HEK293 (cell line): ENCODE measurements around the gene PHYH.

Experiments
- ZNF423 ChIP-seq: fragments of 450-650 bp; formaldehyde crosslinking; IDR thresholded peaks from 2 replicates; pipeline ENCODE4 v1.5.1; 2016; ENCODE audit warnings: missing biosample characterization, missing genetic modification characterization
- TF ChIP-seq, protein P1 (sequence below): fragments of 450-650 bp; formaldehyde crosslinking; IDR thresholded peaks from 2 replicates; pipeline ENCODE4 v1.5.1; 2016; ENCODE audit warnings: missing biosample characterization, missing genetic modification characterization

DNA sequence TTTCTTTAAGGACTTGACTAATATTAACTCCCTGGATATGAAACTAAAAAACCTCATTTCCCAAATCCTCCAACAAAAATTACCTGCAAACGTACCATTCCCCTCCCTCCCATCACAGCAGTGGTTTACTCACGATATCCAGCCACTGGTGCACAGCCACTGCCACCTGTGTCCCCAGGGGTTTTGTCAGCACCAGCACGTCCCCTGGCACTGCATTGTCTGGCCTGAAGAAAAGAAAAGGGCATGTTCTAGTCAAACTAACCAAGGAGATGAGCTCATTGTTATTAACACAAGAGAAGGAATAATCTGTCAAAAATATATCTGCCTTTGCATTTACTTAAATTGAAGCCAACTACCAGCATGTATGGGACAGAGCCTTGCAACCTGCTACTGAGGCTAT, 29.7 kb upstream of the PHYH start:
- TF ChIP-seq, protein P1, sequence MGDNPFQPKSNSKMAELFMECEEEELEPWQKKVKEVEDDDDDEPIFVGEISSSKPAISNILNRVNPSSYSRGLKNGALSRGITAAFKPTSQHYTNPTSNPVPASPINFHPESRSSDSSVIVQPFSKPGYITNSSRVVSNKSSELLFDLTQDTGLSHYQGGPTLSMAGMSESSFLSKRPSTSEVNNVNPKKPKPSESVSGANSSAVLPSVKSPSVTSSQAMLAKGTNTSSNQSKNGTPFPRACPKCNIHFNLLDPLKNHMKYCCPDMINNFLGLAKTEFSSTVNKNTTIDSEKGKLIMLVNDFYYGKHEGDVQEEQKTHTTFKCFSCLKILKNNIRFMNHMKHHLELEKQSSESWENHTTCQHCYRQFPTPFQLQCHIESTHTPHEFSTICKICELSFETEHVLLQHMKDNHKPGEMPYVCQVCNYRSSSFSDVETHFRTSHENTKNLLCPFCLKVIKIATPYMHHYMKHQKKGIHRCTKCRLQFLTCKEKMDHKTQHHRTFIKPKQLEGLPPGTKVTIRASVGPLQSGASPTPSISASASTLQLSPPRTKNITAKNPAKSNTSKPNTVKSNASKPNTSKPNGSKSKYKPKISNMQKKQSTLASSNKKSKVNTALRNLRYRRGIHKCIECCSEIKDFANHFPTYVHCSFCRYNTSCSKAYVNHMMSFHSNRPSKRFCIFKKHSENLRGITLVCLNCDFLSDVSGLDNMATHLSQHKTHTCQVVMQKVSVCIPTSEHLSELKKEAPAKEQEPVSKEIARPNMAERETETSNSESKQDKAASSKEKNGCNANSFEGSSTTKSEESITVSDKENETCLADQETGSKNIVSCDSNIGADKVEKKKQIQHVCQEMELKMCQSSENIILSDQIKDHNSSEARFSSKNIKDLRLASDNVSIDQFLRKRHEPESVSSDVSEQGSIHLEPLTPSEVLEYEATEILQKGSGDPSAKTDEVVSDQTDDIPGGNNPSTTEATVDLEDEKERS (tag by site-specific recombination) = no peak
- no peak for TF ChIP-seq ZNF423
